Renal cortex interstitium (tissue), 15 donors: ENCODE data around the gene RUFY4. TPM values are rescaled to one million over a fixed set of nuclear protein-coding genes. Genes with fewer than 3 reads are reported as not detected.

ENCODE experiments used
- DNase-seq, 11 donors: peaks; one replicate each; pipeline ENCODE4 v3.0.0-alpha.2; 2013; ENCODE audit warnings: low read depth in 9 of 11, low spot score in 4 of 11; ENCODE audit errors: extremely low read depth in 1 of 11
- long read RNA-seq, 16 experiments: transcript quantifications; one replicate each; lab custom pipeline, GENCODE V29; 2026
- polyA plus RNA-seq, 3 donors: library from polyadenylated mRNA; unstranded; fragments of 120-200 nt; gene quantifications; one replicate each; pipeline ENCODE4 v1.2.1, GENCODE V29; 2013; ENCODE audit not compliant: insufficient read length in 3 of 3

Gene RUFY4, protein sequence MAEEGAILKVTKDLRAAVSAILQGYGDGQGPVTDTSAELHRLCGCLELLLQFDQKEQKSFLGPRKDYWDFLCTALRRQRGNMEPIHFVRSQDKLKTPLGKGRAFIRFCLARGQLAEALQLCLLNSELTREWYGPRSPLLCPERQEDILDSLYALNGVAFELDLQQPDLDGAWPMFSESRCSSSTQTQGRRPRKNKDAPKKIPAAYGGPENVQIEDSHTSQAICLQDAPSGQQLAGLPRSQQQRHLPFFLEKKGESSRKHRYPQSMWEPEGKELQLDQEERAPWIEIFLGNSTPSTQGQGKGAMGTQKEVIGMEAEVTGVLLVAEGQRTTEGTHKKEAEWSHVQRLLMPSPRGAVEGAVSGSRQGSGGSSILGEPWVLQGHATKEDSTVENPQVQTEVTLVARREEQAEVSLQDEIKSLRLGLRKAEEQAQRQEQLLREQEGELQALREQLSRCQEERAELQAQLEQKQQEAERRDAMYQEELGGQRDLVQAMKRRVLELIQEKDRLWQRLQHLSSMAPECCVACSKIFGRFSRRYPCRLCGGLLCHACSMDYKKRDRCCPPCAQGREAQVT
- under 1 TPM; 0.09 to 0.41 (median 0.23) TPM for polyA plus RNA-seq
- long read RNA-seq, donor 1 = 0 reads
- long read RNA-seq, donor 2 = 0 reads
- long read RNA-seq, donor 3 = 0 reads
- long read RNA-seq, donor 4 = 0 reads
- long read RNA-seq, donor 5 = 0 reads
- long read RNA-seq, donor 6 = 0 reads
- long read RNA-seq, donor 7 = 0 reads
- long read RNA-seq, donor 8 = 0 reads
- long read RNA-seq, donor 9 = 0 reads
- long read RNA-seq, donor 10 = 0 reads
- long read RNA-seq, donor 11 = 0 reads
- long read RNA-seq, donor 12 = 0 reads
- long read RNA-seq, donor 13 = 0 reads
- long read RNA-seq, donor 14 = 0 reads
- long read RNA-seq, donor 15 = 0 reads
- long read RNA-seq, donor 16 = 0 reads

GRCh38 chr2:218068721-218069334 is at the start of gene RUFY4:
Gene RUFY4, plus strand, starts transcription at chr2:218069253. Its CDS starts 1,353 bp downstream, at chr2:218070606.
- peak; percentile 25 to 60 (median 46) for DNase-seq

DNA sequence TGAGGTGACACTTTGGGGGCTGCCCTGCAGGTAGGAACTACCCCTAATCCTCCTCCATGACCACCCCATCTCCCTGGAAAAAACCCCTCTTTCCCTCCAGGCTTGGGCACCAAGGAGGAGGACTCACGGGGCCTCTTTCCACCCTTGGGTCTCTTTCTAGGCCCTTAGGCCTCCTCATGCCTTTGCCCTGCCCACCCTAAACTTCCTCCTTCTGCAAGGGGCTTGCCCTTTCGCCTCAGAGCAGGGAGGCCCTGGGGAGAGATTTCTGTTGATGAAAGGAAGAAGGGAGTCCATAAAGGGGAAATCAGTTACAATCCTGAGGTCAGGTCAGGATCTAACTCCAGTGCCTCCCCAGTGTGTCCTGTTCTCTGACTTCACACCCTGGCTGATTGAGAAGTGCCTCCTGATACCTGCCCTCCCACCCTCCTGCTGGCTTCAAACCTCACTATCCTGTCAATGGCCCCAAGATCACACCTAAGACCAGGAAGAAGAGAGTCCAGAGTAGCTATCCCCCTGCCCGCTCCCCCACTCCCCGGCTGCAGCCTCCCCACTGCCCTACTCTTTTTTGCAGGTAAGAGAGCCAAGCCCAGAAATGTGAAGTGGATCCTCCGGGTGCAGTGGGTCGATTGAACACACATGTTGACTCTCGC is 49.5 kb upstream of the RUFY4 start:
- DNase-seq = no peak

GRCh38 chr2:218020281-218020680 is 48.8 kb upstream of the RUFY4 start:
- DNase-seq = no peak

- DNase-seq = no peak
These were observed 48.0 kb upstream of the RUFY4 start for GRCh38 chr2:218020966-218021535.

- no peak for DNase-seq
These were observed 47.4 kb upstream of the RUFY4 start for GRCh38 chr2:218021536-218022071.

- no peak for DNase-seq
These were observed 46.8 kb upstream of the RUFY4 start for GRCh38 chr2:218022131-218022850.

GRCh38 chr2:218022851-218023530 is 46.1 kb upstream of the RUFY4 start:
- no peak for DNase-seq

DNA sequence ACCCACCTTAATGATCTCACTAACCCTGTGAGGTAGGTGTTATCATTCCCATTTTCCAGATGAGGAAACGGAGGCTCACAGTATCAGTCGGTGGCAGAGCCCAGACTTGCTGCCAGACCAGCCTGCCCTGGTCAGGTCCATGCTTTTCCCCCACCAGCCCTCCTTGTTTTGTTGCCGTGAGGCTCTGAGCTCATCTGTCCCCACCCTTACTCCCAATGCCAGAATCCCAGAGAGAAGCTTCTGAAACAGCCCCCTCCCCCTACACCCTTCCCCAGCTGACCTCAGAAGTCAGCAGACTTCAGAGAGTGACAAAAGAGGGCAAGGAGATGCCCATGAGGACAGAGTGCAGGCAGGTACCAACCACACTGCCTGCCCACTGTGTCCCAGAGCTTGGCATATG is 45.4 kb upstream of the RUFY4 start:
- no peak for DNase-seq

DNA sequence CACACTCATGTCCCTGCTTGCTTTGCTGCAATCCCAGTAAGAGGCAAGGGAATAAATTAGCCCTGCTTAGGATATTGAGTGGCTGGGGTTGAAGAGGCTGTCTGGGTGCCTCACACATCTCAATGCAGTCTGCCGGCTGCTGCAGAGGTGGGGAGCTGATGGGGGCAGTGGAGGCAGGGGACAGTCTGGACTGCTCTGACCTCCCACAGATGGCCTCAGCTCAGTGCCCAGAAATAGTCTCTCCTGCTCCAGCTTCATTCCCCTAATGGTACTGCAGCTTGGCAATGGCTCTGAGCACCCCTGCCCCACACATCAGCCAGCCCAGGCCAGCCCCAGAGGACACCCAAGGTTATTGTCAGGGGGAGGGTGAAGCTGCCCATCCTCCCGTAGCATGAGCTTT is 44.7 kb upstream of the RUFY4 start:
- no peak for DNase-seq

DNA sequence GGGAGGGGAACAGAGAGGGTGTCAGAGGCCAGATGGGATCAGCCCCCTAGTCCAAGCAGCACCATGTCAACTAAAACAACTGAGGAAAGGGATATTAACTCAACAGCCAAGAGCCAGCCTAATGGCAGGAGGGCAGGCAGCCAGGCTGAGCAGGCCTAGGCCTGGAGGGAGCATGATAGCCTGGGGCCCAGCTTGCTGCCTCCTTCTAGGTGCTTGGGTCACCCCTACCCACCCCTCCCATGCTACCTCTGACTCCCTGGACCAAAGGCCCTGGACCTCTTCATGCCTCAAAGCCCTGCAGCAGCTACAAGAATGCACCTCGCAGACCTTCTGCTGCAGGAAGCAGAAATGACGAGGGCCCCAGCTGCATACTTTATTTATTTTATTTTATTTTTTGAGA is 44.2 kb upstream of the RUFY4 start:
- DNase-seq = no peak

DNA sequence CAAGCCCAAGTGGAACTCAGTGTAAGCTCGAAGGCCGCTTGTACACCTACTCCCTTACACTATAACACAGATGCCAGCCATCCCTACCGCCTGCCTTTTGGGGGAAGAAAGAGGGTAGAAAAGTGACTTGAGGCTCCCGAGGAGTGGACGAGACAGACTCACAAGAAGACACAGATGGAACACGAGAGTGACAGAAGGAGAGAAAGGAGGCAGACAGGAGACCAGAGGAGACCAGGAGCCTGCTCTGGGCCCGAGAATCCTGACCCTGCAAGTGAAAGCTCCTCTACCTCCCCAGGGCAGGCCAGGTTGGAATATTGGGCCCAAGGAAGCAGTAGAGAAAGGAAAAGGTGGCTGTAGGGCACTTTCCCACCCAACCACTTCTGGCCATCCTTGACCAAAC is 42.8 kb upstream of the RUFY4 start:
- DNase-seq = no peak

DNA sequence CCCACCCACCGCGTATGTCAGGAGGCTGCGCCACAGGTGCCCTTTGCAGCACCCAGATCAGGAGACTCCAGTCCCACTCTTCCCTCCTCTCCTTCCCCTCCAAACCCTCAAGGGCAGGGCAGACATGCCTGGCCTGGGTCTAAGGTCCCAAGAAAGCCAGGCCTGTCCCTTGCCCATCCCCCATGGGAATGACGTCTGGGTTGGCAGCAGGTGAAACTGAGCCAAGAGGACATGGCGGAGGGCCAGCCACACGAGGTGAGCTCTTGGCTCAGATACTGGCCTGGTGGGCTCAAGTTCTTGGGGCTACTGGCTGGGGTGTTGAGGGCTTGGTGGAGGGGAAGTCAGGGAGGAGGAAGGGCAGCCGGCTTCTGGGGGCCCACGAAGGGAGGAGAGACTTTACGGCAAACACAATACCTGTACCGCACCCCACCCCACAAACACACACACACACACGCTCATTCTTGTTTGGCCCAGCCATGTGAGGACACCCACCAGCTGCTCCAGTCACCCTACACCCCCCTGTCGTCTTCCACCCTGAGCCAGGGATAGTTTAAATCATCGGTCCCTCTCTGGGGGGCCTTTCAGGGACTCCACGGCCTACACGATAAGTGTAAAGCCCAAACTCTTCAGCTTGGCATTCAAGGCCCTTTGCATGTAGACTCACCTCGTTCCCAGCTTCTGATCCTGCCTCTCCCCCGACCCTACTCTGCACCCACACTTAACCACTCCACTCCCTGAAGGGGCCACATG is 42.2 kb upstream of the RUFY4 start:
- DNase-seq = no peak

DNA sequence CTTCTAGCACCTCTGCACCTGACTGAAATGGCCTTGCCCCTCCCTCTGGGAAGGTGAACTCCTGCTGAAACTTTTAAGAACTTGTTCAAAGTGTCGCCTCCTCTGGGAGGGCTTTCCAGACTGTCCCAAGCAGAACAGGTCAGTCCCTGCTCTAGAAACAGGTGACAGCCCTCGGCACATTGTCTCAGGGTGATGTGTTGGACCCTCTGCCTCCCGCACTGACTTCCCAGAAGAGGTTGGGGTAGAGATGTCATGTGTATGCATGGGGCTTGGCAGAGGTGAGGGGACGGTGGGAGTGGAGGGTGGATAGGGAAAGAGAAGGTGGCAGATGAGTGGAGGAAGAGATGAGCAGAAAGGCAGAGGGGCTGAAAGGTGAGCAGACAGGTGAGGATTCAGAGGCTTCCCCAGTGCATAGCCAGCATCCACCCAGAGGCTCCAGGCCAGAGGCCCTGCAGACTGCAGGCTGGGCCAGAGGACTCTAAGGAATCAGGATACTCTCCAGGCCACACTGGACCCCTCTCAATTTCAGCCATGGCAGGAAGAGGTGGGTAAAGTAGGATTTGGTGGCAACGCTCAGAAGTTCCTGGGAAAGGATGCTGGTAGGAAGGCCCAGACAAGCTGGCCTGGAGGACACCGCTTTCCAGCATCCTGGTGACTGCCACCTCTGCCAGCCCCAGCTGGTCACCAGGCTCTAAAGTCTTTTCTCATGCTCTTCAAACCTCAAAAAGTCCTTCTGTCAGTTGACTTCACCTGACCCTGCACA is 41.4 kb upstream of the RUFY4 start:
- DNase-seq = no peak

- no peak for DNase-seq
These were observed 40.9 kb upstream of the RUFY4 start for GRCh38 chr2:218028189-218028495.

DNA sequence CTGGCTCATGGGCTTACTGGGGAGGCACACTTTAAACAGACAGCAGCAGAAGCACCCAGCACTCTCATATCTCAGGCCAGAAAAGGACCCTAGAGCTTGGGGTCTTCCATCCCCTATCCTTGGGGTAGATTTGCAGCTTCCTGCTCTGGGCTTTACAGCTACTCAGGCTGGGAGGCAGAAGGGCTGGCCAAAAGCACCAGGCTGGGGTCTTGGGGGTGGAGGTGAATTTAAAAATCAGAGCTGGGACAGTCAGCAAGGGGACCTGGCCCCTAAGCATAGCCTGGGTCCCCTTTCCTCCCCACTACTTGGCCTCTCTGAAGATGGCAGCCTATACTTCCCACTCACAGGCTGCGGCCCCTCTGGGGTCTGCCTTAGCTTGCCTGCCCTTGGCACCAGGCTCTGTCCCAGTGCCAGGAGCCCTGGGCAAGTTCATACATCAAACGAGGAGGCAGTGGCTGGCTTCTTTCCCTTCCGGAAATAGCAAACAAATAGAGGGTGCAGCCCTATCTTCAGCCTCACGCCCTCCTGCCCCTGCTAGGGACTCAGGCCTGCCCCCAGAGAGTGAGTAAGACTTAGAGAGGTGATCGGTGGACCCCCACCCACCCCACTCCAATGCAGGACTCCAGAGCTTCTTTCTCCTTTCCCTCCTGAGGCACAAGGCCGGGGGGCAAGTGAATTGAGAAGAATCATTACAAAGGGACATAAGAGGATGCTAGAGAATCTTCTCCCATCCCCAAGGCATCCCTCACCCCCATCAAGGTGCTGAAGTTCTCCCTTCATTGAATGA is 40.3 kb upstream of the RUFY4 start:
- DNase-seq = no peak
